H1 (cell line): Measurements from ENCODE around the gene NDUFB2. TPM values are rescaled to one million over a fixed set of nuclear protein-coding genes. Genes with fewer than 3 reads are reported as not detected.

ENCODE experiments used
- CTCF ChIA-PET: fragments of 300-600 bp; sonication (Branson Sonifier 250); formaldehyde crosslinking; loops from one replicate; lab custom pipeline; 2021; ENCODE audit not compliant: partially characterized antibody; lab: Charles Lee
- POLR2A ChIA-PET: fragments of 300-600 bp; sonication (Branson Sonifier 250); formaldehyde crosslinking; loops from one replicate; lab custom pipeline; 2021; ENCODE audit warnings: inconsistent platforms; ENCODE audit not compliant: partially characterized antibody; lab: Charles Lee
- DNase-seq, 2 experiments: peaks; one replicate each; pipeline versions ENCODE4 v3.0.0 to v3.0.0-alpha.2; 2010 to 2022; ENCODE audit warnings: low spot score in 2 of 2, low read depth in 1 of 2, mixed read lengths in 1 of 2
- FAIRE-seq: peaks from 2 replicates; lab custom pipeline; 2011; peaks lifted over from hg19 to GRCh38; lab: Jason Lieb, UNC
- H2AFZ ChIP-seq: 2 replicates; pipeline ENCODE4 v1.8.1; 2012; ENCODE audit warnings: low read length, inconsistent platforms
- H2AK5ac ChIP-seq: 2 replicates; pipeline ENCODE4 v1.6.1; 2013; ENCODE audit warnings: low read depth, low read length
- H2BK120ac ChIP-seq: replicated peaks from 2 replicates; pipeline ENCODE3; 2013; ENCODE audit warnings: low read depth, low read length, inconsistent platforms
- H2BK12ac ChIP-seq: 2 replicates; pipeline ENCODE4 v1.6.1; 2013; ENCODE audit warnings: low read depth, low read length
- H2BK15ac ChIP-seq: 2 replicates; pipeline ENCODE4 v1.6.1; 2013; ENCODE audit warnings: low read length
- H2BK20ac ChIP-seq: 2 replicates; pipeline ENCODE4 v1.6.1; 2013; ENCODE audit warnings: low read length
- H2BK5ac ChIP-seq: 2 replicates; pipeline ENCODE4 v1.6.1; 2013; ENCODE audit warnings: low read depth, low read length
- H3K14ac ChIP-seq: 2 replicates; pipeline ENCODE4 v1.6.1; 2013; ENCODE audit warnings: inconsistent platforms; ENCODE audit not compliant: insufficient read length
- H3K18ac ChIP-seq: 2 replicates; pipeline ENCODE4 v1.6.1; 2013; ENCODE audit warnings: low read length; ENCODE audit errors: extremely low read depth
- H3K23ac ChIP-seq: 2 replicates; pipeline ENCODE4 v1.6.1; 2013; ENCODE audit warnings: inconsistent platforms; ENCODE audit not compliant: insufficient read length
- H3K23me2 ChIP-seq: 2 replicates; pipeline ENCODE4 v1.6.1; 2013; ENCODE audit warnings: low read depth, low read length
- H3K27ac ChIP-seq: 2 replicates; pipeline ENCODE4 v1.6.1; 2011; ENCODE audit warnings: low read depth, low read length, inconsistent platforms
- H3K27me3 ChIP-seq, 4 experiments: replicated peaks in 1 of 4; 1 replicate in 1 of 4; 2 replicates in 3 of 4; pipeline versions ENCODE4 v1.6.1 to v1.8.1; 2011 to 2013; ENCODE audit warnings: low read length in 3 of 4, mild to moderate bottlenecking in 3 of 4, inconsistent platforms in 2 of 4, mixed read lengths in 2 of 4, moderate library complexity in 1 of 4; ENCODE audit not compliant: control insufficient read depth in 3 of 4, insufficient read depth in 3 of 4; ENCODE audit errors: extremely low read depth in 1 of 4
- H3K36me3 ChIP-seq, 4 experiments: 2 replicates each; pipeline versions ENCODE4 v1.6.1 to v1.8.1; 2011 to 2013; ENCODE audit warnings: mild to moderate bottlenecking in 4 of 4, low read length in 3 of 4, moderate library complexity in 2 of 4, control low read depth in 1 of 4, inconsistent platforms in 1 of 4; ENCODE audit not compliant: insufficient read depth in 4 of 4, control insufficient read depth in 2 of 4
- H3K4ac ChIP-seq: replicated peaks from 2 replicates; pipeline ENCODE3; 2013; ENCODE audit warnings: low read length, low read depth, mixed read lengths, inconsistent platforms; ENCODE audit not compliant: insufficient read length
- H3K4me1 ChIP-seq, 4 experiments: replicated peaks in 1 of 4; 1 replicate in 1 of 4; 2 replicates in 3 of 4; pipeline versions ENCODE4 v1.6.1 to v1.8.1; 2011 to 2013; ENCODE audit warnings: low read length in 3 of 4, inconsistent platforms in 2 of 4, mixed read lengths in 1 of 4; ENCODE audit not compliant: insufficient read depth in 4 of 4, control insufficient read depth in 3 of 4
- H3K4me2 ChIP-seq, 2 experiments: 2 replicates each; pipeline versions ENCODE4 v1.6.1 to v1.8.1; 2011 to 2013; ENCODE audit warnings: low read depth in 2 of 2, low read length in 2 of 2, control low read depth in 1 of 2, inconsistent platforms in 1 of 2, mild to moderate bottlenecking in 1 of 2; ENCODE audit not compliant: insufficient read depth in 1 of 2
- H3K4me3 ChIP-seq, 4 experiments: fragments of 200-600, 300-600 bp in 1 of 4; sonication (generic), shearing (Covaris generic), sonication (Bioruptor Twin) in 1 of 4; 2 replicates each; pipeline versions ENCODE4 v1.5.1 to v1.8.1; 2011 to 2016; ENCODE audit warnings: low read length in 4 of 4, low read depth in 3 of 4, control low read depth in 2 of 4, inconsistent platforms in 2 of 4, mild to moderate bottlenecking in 2 of 4, mixed read lengths in 1 of 4, moderate library complexity in 1 of 4; ENCODE audit not compliant: insufficient read depth in 2 of 4; ENCODE audit errors: extremely low read depth in 1 of 4
- H3K56ac ChIP-seq: replicated peaks from 2 replicates; pipeline ENCODE3; 2013; ENCODE audit warnings: low read depth, mild to moderate bottlenecking, mixed read lengths, low read length, inconsistent platforms; ENCODE audit not compliant: insufficient read length
- H3K79me1 ChIP-seq: 2 replicates; pipeline ENCODE4 v1.6.1; 2013; ENCODE audit warnings: low read depth, low read length, control low read depth
- H3K79me2 ChIP-seq, 2 experiments: 2 replicates each; pipeline versions ENCODE4 v1.6.1 to v1.8.1; 2012 to 2013; ENCODE audit warnings: low read length in 2 of 2, mild to moderate bottlenecking in 2 of 2, inconsistent platforms in 1 of 2; ENCODE audit not compliant: insufficient read depth in 2 of 2, control insufficient read depth in 1 of 2
- H3K9ac ChIP-seq, 4 experiments: replicated peaks in 1 of 4; 1 replicate in 1 of 4; 2 replicates in 3 of 4; pipeline versions ENCODE4 v1.6.1 to v1.8.1; 2011 to 2013; ENCODE audit warnings: low read depth in 3 of 4, low read length in 3 of 4, control low read depth in 2 of 4, mild to moderate bottlenecking in 2 of 4, moderate library complexity in 2 of 4, inconsistent platforms in 1 of 4; ENCODE audit errors: extremely low read depth in 1 of 4
- H3K9me3 ChIP-seq, 2 experiments: 2 replicates each; pipeline versions ENCODE4 v1.6.1 to v1.8.1; 2012 to 2013; ENCODE audit warnings: mild to moderate bottlenecking in 2 of 2, moderate library complexity in 2 of 2, control low read depth in 1 of 2, inconsistent platforms in 1 of 2, low read depth in 1 of 2, low read length in 1 of 2, mixed read lengths in 1 of 2; ENCODE audit not compliant: insufficient read depth in 2 of 2
- H4K20me1 ChIP-seq, 2 experiments: replicated peaks in 1 of 2; 2 replicates each; pipeline versions ENCODE3 to v1.8.1; 2011 to 2013; ENCODE audit warnings: inconsistent platforms in 2 of 2, low read length in 2 of 2, mild to moderate bottlenecking in 1 of 2; ENCODE audit not compliant: insufficient read depth in 2 of 2, control insufficient read depth in 1 of 2
- H4K5ac ChIP-seq: 2 replicates; pipeline ENCODE4 v1.6.1; 2013; ENCODE audit warnings: low read length, low read depth, mixed read lengths, inconsistent platforms; ENCODE audit not compliant: insufficient read length
- H4K8ac ChIP-seq: 2 replicates; pipeline ENCODE4 v1.8.0; 2013; ENCODE audit warnings: mild to moderate bottlenecking, moderate library complexity, low read length, inconsistent platforms; ENCODE audit not compliant: insufficient read depth; ENCODE audit errors: extremely low read depth
- H4K91ac ChIP-seq: replicated peaks from 2 replicates; pipeline ENCODE3; 2013; ENCODE audit warnings: low read length, mixed read lengths, inconsistent platforms; ENCODE audit not compliant: insufficient read length
- ASH2L ChIP-seq: fragments of 200-600, 300-600 bp; sonication (generic); IDR thresholded peaks from one replicate; pipeline ENCODE4 v1.7.1; 2017; ENCODE audit warnings: low read length
- BACH1 ChIP-seq: IDR thresholded peaks from 2 replicates; pipeline ENCODE4 v1.6.1; 2012; ENCODE audit warnings: low read length, improper control_type of control experiment
- CREB1 ChIP-seq: IDR thresholded peaks from 2 replicates; pipeline ENCODE4 v1.6.1; 2012; ENCODE audit warnings: inconsistent platforms
- KDM5A ChIP-seq: fragments of 200-600 bp; IDR thresholded peaks from 2 replicates; pipeline ENCODE4 v1.7.1; 2012; ENCODE audit warnings: mild to moderate bottlenecking, low read length, inconsistent platforms, mixed read lengths
- MAFK ChIP-seq: IDR thresholded peaks from 2 replicates; pipeline ENCODE4 v1.6.1; 2012; ENCODE audit warnings: low read depth, mild to moderate bottlenecking, improper control_type of control experiment, low read length
- NRF1 ChIP-seq: IDR thresholded peaks from 2 replicates; pipeline ENCODE4 v1.6.1; 2011; ENCODE audit warnings: mild to moderate bottlenecking, low read depth, low read length, improper control_type of control experiment
- PHF8 ChIP-seq: fragments of 200-600 bp; sonication (generic); conservative IDR thresholded peaks from 2 replicates; pipeline ENCODE4 v1.7.1; 2012; ENCODE audit warnings: low read depth, mild to moderate bottlenecking, inconsistent platforms, low read length, moderate library complexity
- TAF7 ChIP-seq: optimal IDR thresholded peaks from 2 replicates; pipeline ENCODE3; 2011; ENCODE audit warnings: low read depth, mild to moderate bottlenecking, inconsistent platforms, low read length, moderate library complexity, borderline replicate concordance
- WGBS, 2 experiments: shearing (Covaris generic) in 1 of 2; methylation state at CpG; one replicate each; pipeline versions ENCODE4 v1.1.6 to v1.1.7; 2013 to 2015; ENCODE audit warnings: low lambda C conversion rate in 2 of 2, mixed read lengths in 2 of 2, inconsistent platforms in 1 of 2, low coverage in 1 of 2, missing lambda C conversion rate in 1 of 2; ENCODE audit not compliant: insufficient replicate concordance in 2 of 2, insufficient coverage in 1 of 2, insufficient read length in 1 of 2; ENCODE audit errors: extremely low coverage in 1 of 2, missing lambda C conversion rate in 1 of 2; 5-methylcytosine and 5-hydroxymethylcytosine counted together
- polyA plus RNA-seq, 7 experiments: library from polyadenylated mRNA; depleted of rRNA in 3 of 7; stranded (reverse) in 5 of 7; unstranded in 2 of 7; fragments of >200 nt in 5 of 7; fragments of 200-250 nt in 2 of 7; gene quantifications; 1 replicate in 5 of 7; 2 replicates in 1 of 7; 4 replicates in 1 of 7; pipeline versions ENCODE4 v1.2.1 to v1.2.3, GENCODE V29; 2011 to 2013; ENCODE audit warnings: missing spikeins in 2 of 7, mixed read lengths in 2 of 7
- total RNA-seq: library from RNA; stranded (reverse); fragmentation: NEBNext Ultra II Directional; extraction: Animal tissue kit (Norgen Biotek cat#: 25700); gene quantifications from 2 replicates; pipeline ENCODE4 v1.2.1, GENCODE V29; 2021
- TF ChIP-seq, protein P1 (sequence below): IDR thresholded peaks from 2 replicates; pipeline ENCODE4 v1.6.1; 2012; ENCODE audit warnings: low read length, inconsistent platforms
- TF ChIP-seq, protein P2 (sequence below): IDR thresholded peaks from 2 replicates; pipeline ENCODE4 v1.6.1; 2011; ENCODE audit warnings: low read length, improper control_type of control experiment

The NDUFB2 gene
- total and polyA plus RNA-seq, 2 of the 8 experiments (the other 6 are each of a cell fraction or from before 2014, with no cell fraction given), result 168 to 881 TPM

DNA sequence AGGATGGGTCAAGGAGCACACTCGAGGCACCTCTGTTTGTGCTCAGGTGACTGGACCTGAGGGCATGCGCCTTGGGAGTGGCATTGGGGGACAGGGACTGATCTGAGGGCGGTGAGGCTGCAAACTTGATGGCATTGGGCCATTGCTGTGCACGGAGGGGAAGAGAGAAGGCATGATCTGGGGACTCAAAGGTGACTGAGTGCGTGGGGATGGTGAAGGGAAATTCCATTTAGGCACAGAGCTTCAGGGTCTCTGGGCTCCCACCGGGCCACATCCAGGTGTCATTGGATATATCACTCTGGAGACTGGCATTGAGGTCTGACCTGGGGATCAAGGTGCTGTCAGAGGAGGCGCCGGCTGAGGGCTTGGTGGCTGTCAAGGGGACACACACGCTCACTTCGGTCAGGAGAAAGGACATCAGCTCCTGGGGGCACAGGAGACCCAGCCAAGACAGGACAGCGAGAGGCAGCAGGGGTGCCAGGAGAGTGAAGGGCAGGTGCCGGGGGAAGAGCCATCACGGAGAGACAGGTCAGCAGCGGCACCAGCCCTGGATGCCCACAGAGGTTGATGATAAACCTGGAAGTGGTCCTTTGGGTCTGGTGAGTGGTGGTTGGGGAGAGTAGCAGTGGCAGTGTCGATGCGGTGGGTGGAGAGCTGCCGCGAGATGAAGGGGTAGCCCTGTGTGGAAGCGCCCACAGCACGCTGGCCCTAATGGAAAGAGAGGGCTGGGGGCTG, 18.3 kb upstream of the NDUFB2 start:
- Histone ChIP-seq H4K8ac (peak overlapping the region; percentile 28), H3K23me2 (peaks cover 3% of the 10 kb centered on the region; the same call in 1 of the 2 replicates), H3K18ac (no peak overlapping the region), H2BK12ac (no peak overlapping the region), H2BK5ac (no peak overlapping the region), H3K27ac (no peak overlapping the region), H2AFZ (no peak overlapping the region), H4K91ac (no peak overlapping the region), H2BK15ac (no peak overlapping the region), H2AK5ac (peak overlapping the region; percentile 65; the same call in 1 of the 2 replicates), H3K4me1 (no peaks in the 10 kb centered on the region; a peak in 1 of 7 replicates), H4K20me1 (no peaks in the 10 kb centered on the region), H3K79me1 (no peaks in the 10 kb centered on the region), H3K4ac (no peak overlapping the region), H3K56ac (no peak overlapping the region), H3K9ac (no peak overlapping the region), H3K4me2 (no peak overlapping the region), H3K14ac (no peak overlapping the region), H3K23ac (no peak overlapping the region), H2BK20ac (no peak overlapping the region), H4K5ac (no peak overlapping the region), H3K79me2 (no peaks in the 10 kb centered on the region), H2BK120ac (no peak overlapping the region), H3K9me3 (no peaks in the 10 kb centered on the region), H3K27me3 (peaks cover 0 to 8% (median 2%) of the 10 kb centered on the region in 4 experiments; a peak in 3 of 7 replicates), H3K36me3 (no peaks in the 10 kb centered on the region), H3K4me3 (no peak overlapping the region)
- CTCF ChIA-PET, result interaction anchor here (0.7 to 4.5 kb wide), 4 partner anchors 7 to 305 kb away, joined by 3 to 38 read pairs (median 3); no protein-coding TSS in a partner anchor
- POLR2A ChIA-PET, result interaction anchor here (1.0 kb wide), 1 partner anchor 16 kb away, joined by 4 read pairs; no protein-coding TSS in a partner anchor
- DNase-seq (no peak), FAIRE-seq (no peak)
- 94% methylated on average over 20 of the region's 20 CpGs; no CpG with 5 or more reads in 1 of the 2 experiments for WGBS, 2 experiments
- no peak for TF ChIP-seq NRF1
- TF ChIP-seq MAFK, result no peak
- no peak for TF ChIP-seq TAF7
- TF ChIP-seq CREB1, result no peak
- TF ChIP-seq PHF8, result no peak
- TF ChIP-seq, protein P1, sequence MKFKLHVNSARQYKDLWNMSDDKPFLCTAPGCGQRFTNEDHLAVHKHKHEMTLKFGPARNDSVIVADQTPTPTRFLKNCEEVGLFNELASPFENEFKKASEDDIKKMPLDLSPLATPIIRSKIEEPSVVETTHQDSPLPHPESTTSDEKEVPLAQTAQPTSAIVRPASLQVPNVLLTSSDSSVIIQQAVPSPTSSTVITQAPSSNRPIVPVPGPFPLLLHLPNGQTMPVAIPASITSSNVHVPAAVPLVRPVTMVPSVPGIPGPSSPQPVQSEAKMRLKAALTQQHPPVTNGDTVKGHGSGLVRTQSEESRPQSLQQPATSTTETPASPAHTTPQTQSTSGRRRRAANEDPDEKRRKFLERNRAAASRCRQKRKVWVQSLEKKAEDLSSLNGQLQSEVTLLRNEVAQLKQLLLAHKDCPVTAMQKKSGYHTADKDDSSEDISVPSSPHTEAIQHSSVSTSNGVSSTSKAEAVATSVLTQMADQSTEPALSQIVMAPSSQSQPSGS, result no peak
- no peak for TF ChIP-seq ASH2L
- no peak for TF ChIP-seq BACH1
- TF ChIP-seq KDM5A, result no peak
- TF ChIP-seq, protein P2, sequence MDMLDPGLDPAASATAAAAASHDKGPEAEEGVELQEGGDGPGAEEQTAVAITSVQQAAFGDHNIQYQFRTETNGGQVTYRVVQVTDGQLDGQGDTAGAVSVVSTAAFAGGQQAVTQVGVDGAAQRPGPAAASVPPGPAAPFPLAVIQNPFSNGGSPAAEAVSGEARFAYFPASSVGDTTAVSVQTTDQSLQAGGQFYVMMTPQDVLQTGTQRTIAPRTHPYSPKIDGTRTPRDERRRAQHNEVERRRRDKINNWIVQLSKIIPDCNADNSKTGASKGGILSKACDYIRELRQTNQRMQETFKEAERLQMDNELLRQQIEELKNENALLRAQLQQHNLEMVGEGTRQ, result no peak
